Measurements from ENCODE around the gene C1orf21. TPM values are rescaled to one million over a fixed set of nuclear protein-coding genes. Genes with fewer than 3 reads are reported as not detected.

C1orf21 gene
- total RNA-seq, 1 donor from 2014 or later, result 3.3 TPM

- intact Hi-C loops (cut with micrococcal nuclease), result no loop called here
Observed at GRCh38 chr1:184552446-184552845, 165.6 kb downstream of the C1orf21 start.

GRCh38 chr1:184553845-184554244 lies 167.0 kb downstream of the C1orf21 start:
- intact Hi-C loops (cut with micrococcal nuclease), result no loop called here

- intact Hi-C loops (cut with micrococcal nuclease), result no loop called here
Observed at GRCh38 chr1:184555665-184556641, 169.1 kb downstream of the C1orf21 start.

GRCh38 chr1:184556665-184557064 lies 169.8 kb downstream of the C1orf21 start:
- intact Hi-C loops (cut with micrococcal nuclease), result no loop called here

- intact Hi-C loops (cut with micrococcal nuclease), result no loop called here
Observed at GRCh38 chr1:184557423-184558347, 170.9 kb downstream of the C1orf21 start.

GRCh38 chr1:184558691-184559090 lies 171.9 kb downstream of the C1orf21 start:
- intact Hi-C loops (cut with micrococcal nuclease), result no loop called here

GRCh38 chr1:184559117-184559713 lies 172.4 kb downstream of the C1orf21 start:
- intact Hi-C loops (cut with micrococcal nuclease), result no loop called here

GRCh38 chr1:184562806-184563205 lies 176.0 kb downstream of the C1orf21 start:
- intact Hi-C loops (cut with micrococcal nuclease), result no loop called here

- intact Hi-C loops (cut with micrococcal nuclease), result no loop called here
Observed at GRCh38 chr1:184563308-184563707, 176.5 kb downstream of the C1orf21 start.

GRCh38 chr1:184567009-184567408 lies 180.2 kb downstream of the C1orf21 start:
- intact Hi-C loops (cut with micrococcal nuclease), result no loop called here

- intact Hi-C loops (cut with micrococcal nuclease), result no loop called here
Observed at GRCh38 chr1:184567637-184568036, 180.8 kb downstream of the C1orf21 start.

GRCh38 chr1:184568148-184568547 lies 181.3 kb downstream of the C1orf21 start:
- intact Hi-C loops (cut with micrococcal nuclease), result no loop called here

GRCh38 chr1:184569106-184569505 lies 182.3 kb downstream of the C1orf21 start:
- intact Hi-C loops (cut with micrococcal nuclease), result no loop called here

GRCh38 chr1:184574588-184574987 lies 187.8 kb downstream of the C1orf21 start:
- intact Hi-C loops (cut with micrococcal nuclease), result no loop called here

- intact Hi-C loops (cut with micrococcal nuclease), result no loop called here
Observed at GRCh38 chr1:184576822-184577221, 190.0 kb downstream of the C1orf21 start.

GRCh38 chr1:184577319-184577718 lies 190.5 kb downstream of the C1orf21 start:
- intact Hi-C loops (cut with micrococcal nuclease), result no loop called here

GRCh38 chr1:184582411-184582810 lies 195.6 kb downstream of the C1orf21 start:
- intact Hi-C loops (cut with micrococcal nuclease), result no loop called here

- intact Hi-C loops (cut with micrococcal nuclease), result no loop called here
Observed at GRCh38 chr1:184583849-184584248, 197.0 kb downstream of the C1orf21 start.

- intact Hi-C loops (cut with micrococcal nuclease), result no loop called here
Observed at GRCh38 chr1:184588701-184589100, 201.9 kb downstream of the C1orf21 start.

- intact Hi-C loops (cut with micrococcal nuclease), result no loop called here
Observed at GRCh38 chr1:184590163-184590750, 203.4 kb downstream of the C1orf21 start.

- intact Hi-C loops (cut with micrococcal nuclease), result no loop called here
Observed at GRCh38 chr1:184593597-184593996, 206.8 kb downstream of the C1orf21 start.

Measured in T-helper 2 cell treated with Interferon-gamma antibody and Interleukin-4, amounts not matched to agents 100 ng/mL and 5 ng/mL, for 36 hours (primary cell).